GM21737 (cell line): ENCODE results near the gene AMBP.

Experiments used
- ATAC-seq: cut with Tn5 transposase; IDR thresholded peaks from one replicate; pipeline ENCODE4 v1.9.1; 2021; ENCODE audit warnings: mild to moderate bottlenecking, moderate library complexity; ENCODE audit not compliant: unreplicated experiment

Gene AMBP

GRCh38 chr9:114078021-114078780 is at the start of gene AMBP:
AMBP (minus strand) TSS chr9:114078300; CDS start chr9:114078209, 91 bp downstream.
- ATAC-seq = no peak

- no peak for ATAC-seq
Observed at GRCh38 chr9:114126247-114127060, 48.4 kb upstream of the AMBP start.

GRCh38 chr9:114125476-114126013 is 47.4 kb upstream of the AMBP start:
- no peak for ATAC-seq

- no peak for ATAC-seq
Observed at GRCh38 chr9:114124666-114125475, 46.8 kb upstream of the AMBP start.

GRCh38 chr9:114124138-114124537 is 46.0 kb upstream of the AMBP start:
- ATAC-seq = no peak

- no peak for ATAC-seq
Observed at GRCh38 chr9:114123031-114123977, 45.2 kb upstream of the AMBP start.

- ATAC-seq = no peak
Observed at GRCh38 chr9:114122136-114123027, 44.3 kb upstream of the AMBP start.

- ATAC-seq = no peak
Observed at GRCh38 chr9:114121227-114122135, 43.4 kb upstream of the AMBP start.

- no peak for ATAC-seq
Observed at GRCh38 chr9:114120192-114121014, 42.3 kb upstream of the AMBP start.

- ATAC-seq = no peak
Observed at GRCh38 chr9:114119242-114120191, 41.4 kb upstream of the AMBP start.

- no peak for ATAC-seq
Observed at GRCh38 chr9:114117996-114118830, 40.1 kb upstream of the AMBP start.

GRCh38 chr9:114117614-114117995 is 39.5 kb upstream of the AMBP start:
- ATAC-seq = no peak

GRCh38 chr9:114116126-114116747 is 38.1 kb upstream of the AMBP start:
- no peak for ATAC-seq

- no peak for ATAC-seq
Observed at GRCh38 chr9:114115654-114116125, 37.6 kb upstream of the AMBP start.
